SK-N-DZ (cell line): Measurements from ENCODE around the gene SMLR1. TPM values are rescaled to one million over a fixed set of nuclear protein-coding genes. Genes with fewer than 3 reads are reported as not detected.
"Not testable (repeated sequence)": the region's sequence is repeated elsewhere in the genome, so short reads cannot be mapped to it uniquely, and the experiment has no call there.

ENCODE experiments used
- DNase-seq: peaks from one replicate; pipeline ENCODE4 v3.0.0-alpha.2; 2015; ENCODE audit warnings: low spot score
- polyA plus RNA-seq, 2 experiments: library from polyadenylated mRNA; depleted of rRNA; stranded (reverse); fragments of >200 nt; gene quantifications; 2 replicates each; pipeline ENCODE4 v1.2.3, GENCODE V29; 2014

Gene SMLR1
- not detected in 2 replicates for polyA plus RNA-seq (2014; cell fraction: cytosol; rRNA removed)
- polyA plus RNA-seq (2014; cell fraction: nucleus; rRNA removed): not detected in 2 replicates

- no peak for DNase-seq
These were observed at the start of gene SMLR1 for GRCh38 chr6:130827247-130828149. SMLR1 (plus strand) TSS chr6:130827406; CDS start chr6:130827414, 8 bp downstream.

- DNase-seq: no peak
These were observed 48.1 kb upstream of the SMLR1 start for GRCh38 chr6:130778946-130779657.

- no peak for DNase-seq
These were observed 47.6 kb upstream of the SMLR1 start for GRCh38 chr6:130779658-130780033.

GRCh38 chr6:130780122-130780521 lies 47.1 kb upstream of the SMLR1 start:
- DNase-seq: no peak

DNA sequence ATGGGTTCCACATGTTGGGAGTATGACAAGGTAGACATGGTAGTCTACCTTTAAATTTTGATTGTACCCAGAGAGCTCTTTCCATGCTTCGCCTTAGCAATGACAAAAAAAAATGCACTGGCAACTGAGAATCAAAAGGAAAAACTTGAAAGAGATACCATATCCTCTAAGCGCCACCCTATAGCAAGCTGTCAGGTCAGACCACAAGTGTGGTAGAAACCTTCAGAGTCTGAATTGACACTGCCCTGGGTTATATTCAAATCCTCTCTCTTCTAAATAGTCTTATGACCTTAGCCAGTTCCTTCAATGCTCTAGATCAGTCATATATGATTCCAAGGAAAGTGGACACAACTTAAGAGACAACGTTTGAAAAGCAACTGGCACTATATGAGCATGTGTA lies 45.6 kb upstream of the SMLR1 start:
- DNase-seq: no peak

GRCh38 chr6:130783416-130784107 lies 43.6 kb upstream of the SMLR1 start:
- no peak for DNase-seq

- no peak for DNase-seq
These were observed 39.3 kb upstream of the SMLR1 start for GRCh38 chr6:130787726-130788500.

DNA sequence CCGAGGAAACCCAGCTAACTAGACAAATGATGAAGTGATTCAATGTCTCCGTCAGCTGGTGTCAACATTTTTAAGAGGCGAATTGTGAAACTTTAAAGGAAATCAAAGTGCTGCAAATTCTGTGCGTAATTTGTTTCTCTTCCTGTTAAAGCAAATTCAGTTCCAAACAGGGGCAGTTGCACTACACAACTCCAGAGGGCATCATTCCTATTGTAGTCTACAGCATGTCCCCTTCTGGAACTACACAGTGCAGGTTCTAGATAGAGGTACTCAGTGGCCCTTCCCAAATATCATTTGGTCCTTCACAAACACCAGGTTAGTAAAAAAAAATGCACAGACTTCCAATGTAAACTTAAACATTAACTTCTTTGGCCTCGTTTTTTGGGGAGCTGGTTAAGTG lies 38.3 kb upstream of the SMLR1 start:
- no peak for DNase-seq

GRCh38 chr6:130794010-130794697 lies 33.1 kb upstream of the SMLR1 start:
- DNase-seq: no peak

DNA sequence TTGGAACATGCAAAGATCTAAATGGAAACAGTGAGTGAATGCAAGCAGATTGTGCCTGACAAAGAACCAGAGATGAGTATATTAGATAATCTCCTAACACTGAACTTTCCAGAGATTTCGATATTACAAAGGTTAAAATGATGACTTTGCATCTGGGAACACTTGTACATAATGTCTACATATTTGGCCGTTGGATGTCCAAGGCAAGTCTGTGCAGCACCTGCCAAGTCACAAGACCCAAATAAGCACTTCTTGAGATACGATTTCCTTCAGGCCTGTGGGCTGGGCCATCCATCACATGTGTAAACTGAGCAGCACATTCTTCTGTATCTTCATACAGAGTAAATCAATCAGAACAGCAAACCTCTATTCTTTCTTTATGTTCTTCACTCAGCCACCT lies 32.5 kb upstream of the SMLR1 start:
- no peak for DNase-seq

DNA sequence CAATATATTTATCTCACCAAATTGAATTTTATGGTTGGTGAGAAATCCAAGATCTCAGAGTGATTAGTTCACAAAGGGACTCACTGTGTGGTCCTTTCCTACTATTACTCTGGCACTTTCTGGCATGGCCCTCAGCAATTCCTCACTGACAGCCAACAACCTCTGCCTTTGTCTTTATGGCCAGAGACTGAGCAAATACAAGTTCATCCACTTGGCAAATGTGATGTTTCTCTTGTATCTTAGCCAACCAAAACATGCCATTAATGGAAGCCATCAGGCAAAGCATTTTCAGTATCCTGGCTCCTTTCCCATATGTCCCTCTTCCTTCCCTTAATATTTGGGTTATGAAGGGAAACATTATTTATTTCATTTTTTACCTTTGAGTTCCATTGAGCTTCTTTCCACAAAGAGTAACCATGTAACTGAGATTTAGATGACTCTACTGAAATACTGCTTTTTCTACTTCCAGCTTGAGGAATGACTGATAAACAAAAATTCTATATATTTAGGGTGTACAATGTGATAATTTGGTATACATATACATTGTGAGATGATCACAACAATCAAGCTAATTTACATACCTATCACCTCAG lies 30.8 kb upstream of the SMLR1 start:
- no peak for DNase-seq

GRCh38 chr6:130797061-130797460 lies 30.1 kb upstream of the SMLR1 start:
- no peak for DNase-seq

DNA sequence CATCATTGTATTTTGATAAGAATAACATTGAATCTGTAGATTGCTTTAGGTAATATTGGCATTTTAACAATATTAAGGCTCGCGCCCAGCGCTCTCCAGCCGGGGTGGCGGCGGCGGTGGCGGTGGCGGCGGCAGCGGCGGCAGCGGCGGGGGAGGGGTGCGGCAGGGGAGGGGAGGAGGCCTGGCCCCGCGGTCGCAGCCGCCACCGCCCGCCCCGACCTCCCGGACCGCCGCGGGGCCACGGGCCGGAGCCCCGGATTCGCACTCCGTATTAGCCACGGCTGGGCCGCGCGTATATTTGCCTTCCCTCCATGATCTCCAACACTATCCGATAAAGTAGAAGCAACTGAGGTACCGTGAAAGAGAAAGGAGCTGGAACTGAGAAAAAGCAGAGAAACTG lies 25.8 kb upstream of the SMLR1 start:
- DNase-seq: not testable (repeated sequence)

GRCh38 chr6:130810307-130811030 lies 16.7 kb upstream of the SMLR1 start:
- peak; percentile 40 for DNase-seq

- DNase-seq: no peak
These were observed 15.3 kb upstream of the SMLR1 start for GRCh38 chr6:130811932-130812331.

- no peak for DNase-seq
These were observed 12.7 kb upstream of the SMLR1 start for GRCh38 chr6:130814506-130814905.

DNA sequence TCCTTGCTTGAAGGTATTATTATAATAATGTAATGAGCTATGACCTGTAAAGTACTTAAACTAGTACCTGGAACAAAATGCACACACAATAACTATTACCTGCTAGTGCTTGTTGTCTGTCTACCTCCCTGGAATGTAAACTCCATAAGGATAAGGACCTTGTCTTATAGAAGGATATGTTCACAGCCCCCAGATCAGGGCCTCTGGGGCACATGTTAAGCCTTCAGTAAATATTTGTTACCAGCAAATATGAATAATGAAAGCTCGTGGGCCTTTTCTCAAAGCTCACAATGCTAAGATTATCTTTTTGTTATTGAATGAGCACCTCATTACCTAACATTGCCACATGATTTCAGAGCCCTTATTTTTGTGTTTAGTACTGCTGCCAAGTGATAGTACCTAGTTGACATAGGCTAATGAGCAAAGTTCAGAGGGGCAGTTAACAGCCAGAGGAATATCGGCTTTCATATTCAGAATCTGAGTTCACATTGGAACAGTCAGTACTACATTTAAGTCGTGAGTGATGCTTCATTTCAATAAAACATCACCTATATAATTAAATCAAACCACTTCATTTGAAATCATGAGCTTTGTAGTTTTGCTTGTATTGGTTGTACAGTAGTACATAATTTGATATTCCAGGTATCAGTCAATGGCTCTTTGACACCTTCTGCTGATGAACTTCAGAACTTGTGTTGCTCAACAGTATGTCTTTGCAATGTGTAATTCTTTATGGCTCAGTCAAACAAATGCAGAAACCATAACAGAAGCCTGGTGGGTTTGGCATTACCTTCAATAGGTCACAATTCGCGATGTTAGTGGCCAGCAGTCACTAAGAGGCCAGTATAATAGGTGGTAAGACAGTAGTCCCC lies 11.8 kb upstream of the SMLR1 start:
- DNase-seq: no peak

GRCh38 chr6:130822736-130823135 lies 4.5 kb upstream of the SMLR1 start:
- no peak for DNase-seq
